HFFc6 (cell line): ENCODE data around the gene FHL2. TPM values are rescaled to one million over a fixed set of nuclear protein-coding genes. Genes with fewer than 3 reads are reported as not detected.

Experiments used
- DNase-seq: peaks from one replicate; pipeline ENCODE4 v3.0.0-alpha.2; 2018
- H3K27ac Mint-ChIP-seq: 2 replicates; pipeline ENCODE4 v1.8.0; 2020; ENCODE audit warnings: mild to moderate bottlenecking, mixed read lengths
- H3K27me3 Mint-ChIP-seq: 2 replicates; pipeline ENCODE4 v1.8.0; 2021; ENCODE audit warnings: mild to moderate bottlenecking, moderate library complexity, mixed read lengths; ENCODE audit not compliant: insufficient read depth
- H3K36me3 Mint-ChIP-seq: 2 replicates; pipeline ENCODE4 v1.8.0; 2021; ENCODE audit warnings: low read depth, mixed read lengths
- H3K4me1 Mint-ChIP-seq: 2 replicates; pipeline ENCODE4 v1.8.0; 2020; ENCODE audit warnings: low read depth, mixed read lengths
- H3K4me3 Mint-ChIP-seq: 2 replicates; pipeline ENCODE4 v1.8.0; 2020; ENCODE audit warnings: mild to moderate bottlenecking, moderate library complexity, mixed read lengths
- H3K9me3 Mint-ChIP-seq: 2 replicates; pipeline ENCODE4 v1.8.0; 2020; ENCODE audit warnings: mild to moderate bottlenecking, mixed read lengths
- CTCF ChIP-seq: fragments of 200-600 bp; sonication (generic); IDR thresholded peaks from 2 replicates; pipeline ENCODE4 v1.5.0; 2021; ENCODE audit warnings: antibody characterized with exemption, mild to moderate bottlenecking
- total RNA-seq, 6 experiments: library from RNA; stranded (reverse); fragmentation: NEBNext Ultra II Directional; extraction: Animal tissue kit (Norgen Biotek cat#: 25700); gene quantifications; 2 replicates in 1 of 6; 3 replicates in 5 of 6; pipeline ENCODE4 v1.2.3, GENCODE V29; 2021

Gene FHL2
- total RNA-seq, 6 experiments from 2014 or later, result 211 to 281 (median 243) TPM

DNA sequence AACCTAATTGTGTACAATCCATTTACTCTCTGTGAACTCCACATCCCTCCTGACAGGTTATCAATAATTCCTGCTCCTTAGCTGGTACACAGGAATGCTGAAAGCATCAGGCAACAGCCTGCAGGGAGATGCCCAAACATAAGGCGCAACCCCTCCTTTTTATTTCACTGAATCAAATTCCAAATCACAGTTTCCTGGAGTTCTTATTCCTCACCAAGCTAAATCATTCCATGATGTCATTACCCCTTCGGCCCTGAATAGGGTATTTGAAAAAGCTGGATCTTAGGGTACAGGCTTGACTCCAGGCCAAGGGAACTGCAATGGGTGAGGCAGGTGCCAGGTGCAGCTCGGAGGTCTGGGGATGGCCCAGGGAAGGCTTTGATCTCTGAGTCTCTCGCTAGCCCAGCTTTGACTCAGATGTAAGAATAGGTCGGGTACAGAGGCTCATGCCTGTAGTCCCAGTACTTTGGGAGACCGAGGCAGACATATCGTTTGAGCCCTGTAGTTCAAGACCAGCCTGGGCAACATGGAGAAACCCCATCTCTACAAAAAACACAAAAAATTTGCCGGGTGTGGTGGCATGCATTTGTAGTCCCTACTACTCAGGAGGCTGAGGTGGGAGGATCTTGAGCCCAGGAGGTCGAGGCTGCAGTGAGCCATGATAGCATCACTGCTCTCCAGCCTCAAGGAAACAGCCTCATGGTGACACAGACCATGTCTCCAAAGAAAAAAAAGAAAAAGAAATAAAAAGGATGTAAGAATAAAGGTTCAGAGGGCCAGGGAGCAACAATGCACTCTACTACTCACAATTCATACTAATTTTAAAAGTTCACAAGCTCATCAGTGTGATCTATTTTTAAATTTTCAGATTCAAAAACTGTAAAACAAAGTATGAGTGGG is 6.8 kb downstream of the FHL2 start:
- no peak for TF ChIP-seq CTCF
- peaks cover 84% of the 10 kb centered on the region for H3K36me3 Mint-ChIP-seq
- H3K9me3 Mint-ChIP-seq, result no peaks in the 10 kb centered on the region
- H3K4me1 Mint-ChIP-seq, result peaks cover 99% of the 10 kb centered on the region
- peak overlapping the region; percentile 79 for H3K4me3 Mint-ChIP-seq
- peaks cover 5% of the 10 kb centered on the region for H3K27me3 Mint-ChIP-seq
- peak overlapping the region; percentile 84 for H3K27ac Mint-ChIP-seq
- no peak for DNase-seq

- peaks cover 5% of the 10 kb centered on the region for H3K27me3 Mint-ChIP-seq
- H3K4me3 Mint-ChIP-seq, result peak overlapping the region; percentile 79
- DNase-seq, result peak; percentile 81
- peak overlapping the region; percentile 84 for H3K27ac Mint-ChIP-seq
- peaks cover 94% of the 10 kb centered on the region for H3K4me1 Mint-ChIP-seq
- H3K9me3 Mint-ChIP-seq, result no peaks in the 10 kb centered on the region
- TF ChIP-seq CTCF, result no peak
- H3K36me3 Mint-ChIP-seq, result peaks cover 81% of the 10 kb centered on the region
Measured at GRCh38 chr2:105391058-105391627, 7.7 kb downstream of the FHL2 start.

GRCh38 chr2:105390454-105390853 is 8.4 kb downstream of the FHL2 start:
- no peaks in the 10 kb centered on the region for H3K9me3 Mint-ChIP-seq
- DNase-seq, result no peak
- H3K4me3 Mint-ChIP-seq, result peak overlapping the region; percentile 79
- H3K4me1 Mint-ChIP-seq, result peaks cover 93% of the 10 kb centered on the region
- H3K27me3 Mint-ChIP-seq, result peaks cover 5% of the 10 kb centered on the region
- peaks cover 81% of the 10 kb centered on the region for H3K36me3 Mint-ChIP-seq
- TF ChIP-seq CTCF, result no peak
- H3K27ac Mint-ChIP-seq, result peak overlapping the region; percentile 84

DNA sequence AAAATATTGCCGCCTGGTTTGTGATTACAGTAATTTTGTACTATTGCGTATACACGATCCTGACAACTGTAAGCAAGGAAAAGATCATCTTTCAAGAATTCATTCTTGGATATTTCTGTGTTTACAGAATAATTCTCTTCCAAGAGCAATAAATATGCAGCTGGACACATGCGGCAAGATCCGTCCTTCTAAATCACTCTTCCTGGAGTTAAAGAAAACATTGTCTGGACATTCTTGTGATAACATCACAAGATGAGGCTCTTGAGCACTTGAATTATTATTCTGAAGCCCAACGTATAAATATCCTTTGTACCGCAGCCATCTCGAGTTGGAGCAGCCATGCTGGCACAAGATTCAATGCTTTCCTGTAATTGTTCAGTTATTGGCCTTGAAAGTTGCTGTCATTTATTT is 9.9 kb downstream of the FHL2 start:
- peaks cover 79% of the 10 kb centered on the region for H3K36me3 Mint-ChIP-seq
- peaks cover 87% of the 10 kb centered on the region for H3K4me1 Mint-ChIP-seq
- no peaks in the 10 kb centered on the region for H3K9me3 Mint-ChIP-seq
- TF ChIP-seq CTCF, result no peak
- peak overlapping the region; percentile 75 for H3K4me3 Mint-ChIP-seq
- peak overlapping the region; percentile 84 for H3K27ac Mint-ChIP-seq
- DNase-seq, result peak; percentile 88
- H3K27me3 Mint-ChIP-seq, result peaks cover 6% of the 10 kb centered on the region

DNA sequence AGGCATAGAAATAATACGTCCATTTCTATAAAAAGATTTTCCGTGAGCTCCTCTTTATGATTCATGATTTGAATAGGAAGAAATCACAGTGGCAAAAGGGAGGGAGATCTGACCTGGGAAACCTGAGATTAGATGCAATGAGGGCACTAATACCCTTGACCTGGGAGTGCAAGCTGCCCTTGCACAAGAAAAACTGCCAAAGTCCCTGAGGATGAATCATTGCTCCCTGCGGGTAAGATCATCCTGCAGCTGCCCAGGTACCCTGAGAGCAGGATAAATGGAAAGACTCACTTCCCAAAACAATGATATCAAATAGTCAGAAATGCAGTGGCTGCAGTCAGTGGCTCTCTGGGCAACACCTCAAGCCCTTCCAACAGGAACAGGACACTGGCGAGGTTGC is 11.6 kb downstream of the FHL2 start:
- peaks cover 70% of the 10 kb centered on the region for H3K4me1 Mint-ChIP-seq
- H3K27me3 Mint-ChIP-seq, result peaks cover 4% of the 10 kb centered on the region; the same call in 1 of the 2 replicates
- TF ChIP-seq CTCF, result no peak
- peak overlapping the region; percentile 84 for H3K27ac Mint-ChIP-seq
- peak overlapping the region; percentile 43 for H3K4me3 Mint-ChIP-seq
- H3K9me3 Mint-ChIP-seq, result no peaks in the 10 kb centered on the region
- DNase-seq, result no peak
- H3K36me3 Mint-ChIP-seq, result peaks cover 74% of the 10 kb centered on the region
